Measurements from ENCODE around the gene SPATA21. TPM values are rescaled to one million over a fixed set of nuclear protein-coding genes. Genes with fewer than 3 reads are reported as not detected.
A peak's percentile ranks its signal among the peaks of the same experiment; 100 is the strongest.

SPATA21 gene
- total and polyA plus RNA-seq, 3 experiments from 2014 or later, result not detected

DNA sequence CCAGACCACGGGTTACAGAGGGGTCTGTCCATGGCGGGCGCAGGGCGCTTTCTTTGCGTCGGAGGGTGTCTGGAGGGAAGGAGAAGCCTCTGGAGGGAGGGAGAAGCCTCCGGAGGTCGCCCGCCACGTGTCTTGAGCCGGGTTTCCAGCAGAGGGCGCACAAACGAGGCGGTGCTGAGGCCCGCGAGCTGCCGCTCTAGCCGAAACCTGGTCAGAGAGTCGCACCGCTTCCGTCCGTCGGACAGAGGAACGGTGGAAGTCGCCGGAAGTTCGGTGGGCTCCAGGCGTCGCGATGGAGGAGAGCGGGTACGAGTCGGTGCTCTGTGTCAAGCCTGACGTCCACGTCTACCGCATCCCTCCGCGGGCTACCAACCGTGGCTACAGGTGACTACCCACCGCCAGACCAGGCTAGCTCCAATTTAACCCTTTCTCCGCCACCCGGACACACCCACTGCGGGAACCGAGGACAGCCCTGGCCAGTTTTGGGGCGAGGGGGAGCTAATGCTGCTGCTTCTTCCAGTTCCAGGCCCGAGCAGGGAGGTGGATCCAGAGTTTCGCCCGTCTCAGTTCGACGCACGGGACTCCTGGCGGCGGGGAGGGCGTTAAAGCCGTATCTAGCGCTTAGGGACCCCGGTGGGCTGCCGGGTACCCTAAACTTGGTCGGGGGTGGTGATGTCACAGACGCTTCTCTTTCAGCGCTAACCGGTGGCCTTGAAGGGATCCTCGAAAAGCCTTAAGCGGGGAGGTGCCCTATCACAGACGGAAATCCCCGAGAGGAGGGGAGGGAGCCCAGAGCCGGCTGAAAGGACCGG lies 3.5 kb upstream of the SPATA21 start, which contains the start of gene NECAP2:
Gene NECAP2 (plus strand): TSS at position 255 of the 812 bp plus-strand sequence. CDS start 38 bp downstream, at position 293.
- Mint-ChIP-seq H3K27ac (peak within 1 kb of the TSS; percentile 90 to 99 (median 96)), H3K4me3 (peak within 1 kb of the TSS; percentile 93 to 98 (median 95)), H3K4me1 (peaks cover 33 to 48% (median 35%) of the 10 kb centered on the region in 3 donors), H3K36me3 (peaks cover 4 to 40% (median 5%) of the 10 kb centered on the region in 3 donors), H3K27me3 (no peaks in the 10 kb centered on the region), H3K9me3 (no peaks in the 10 kb centered on the region)
- Histone ChIP-seq H3K27ac (ENCODE audit: low read depth, low read length) (peak within 1 kb of the TSS; percentile 98), H3K9me3 (ENCODE audit: low read length) (no peaks in the 10 kb centered on the region), H3K4me3 (ENCODE audit: low read length) (peak within 1 kb of the TSS; percentile 87), H3K36me3 (ENCODE audit: insufficient read depth, low read length) (peaks cover 31% of the 10 kb centered on the region), H3K4me1 (ENCODE audit: insufficient read depth, low read length) (peaks cover 36% of the 10 kb centered on the region), H3K27me3 (ENCODE audit: insufficient read depth, low read length, poor library complexity, severe bottlenecking) (no peaks in the 10 kb centered on the region)
- ChIA-PET CTCF (interaction anchor here (0.8 to 3.0 kb wide), 11 partner anchors 9 to 88 kb away, joined by 3 to 16 read pairs (median 4); partner anchors contain the start of gene FBXO42), POLR2A (interaction anchor here (1.1 to 2.0 kb wide), 4 partner anchors 20 to 73 kb away, joined by 3 to 10 read pairs (median 6); partner anchors contain the start of gene SZRD1)
- peak; percentile 86 to 93 (median 88) for DNase-seq

DNA sequence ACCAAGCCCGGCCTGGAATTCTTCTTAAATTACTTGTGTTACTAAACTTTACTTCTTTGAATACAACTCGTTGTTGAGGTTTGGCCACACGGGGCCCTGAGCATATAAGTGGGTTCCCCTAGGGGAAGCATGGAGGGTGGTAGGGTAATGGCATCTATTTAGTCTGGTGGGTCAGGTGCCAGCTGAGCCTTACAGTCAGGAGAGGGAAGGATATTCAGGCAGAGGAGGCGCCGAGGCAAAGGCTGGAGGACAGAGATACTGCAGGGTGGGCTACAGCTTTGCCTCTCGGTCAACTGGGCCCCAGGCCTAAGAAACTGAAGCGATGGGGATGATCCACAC lies 2.9 kb upstream of the SPATA21 start:
- Histone ChIP-seq H3K27ac (ENCODE audit: low read depth, low read length) (peak overlapping the region; percentile 98), H3K27me3 (ENCODE audit: insufficient read depth, low read length, poor library complexity, severe bottlenecking) (no peaks in the 10 kb centered on the region), H3K4me1 (ENCODE audit: insufficient read depth, low read length) (peaks cover 36% of the 10 kb centered on the region), H3K4me3 (ENCODE audit: low read length) (peak overlapping the region; percentile 87), H3K9me3 (ENCODE audit: low read length) (no peaks in the 10 kb centered on the region), H3K36me3 (ENCODE audit: insufficient read depth, low read length) (peaks cover 25% of the 10 kb centered on the region)
- ChIA-PET CTCF (interaction anchor here (0.9 to 3.0 kb wide), 10 partner anchors 10 to 87 kb away, joined by 3 to 16 read pairs (median 4); partner anchors contain the start of gene FBXO42), POLR2A (interaction anchor here (0.7 to 2.0 kb wide), 4 partner anchors 19 to 76 kb away, joined by 4 to 10 read pairs (median 6); partner anchors contain the start of gene SZRD1)
- Mint-ChIP-seq H3K27me3 (no peaks in the 10 kb centered on the region), H3K27ac (peak overlapping the region; percentile 90 to 99 (median 96)), H3K4me3 (peak overlapping the region; percentile 93 to 98 (median 95)), H3K4me1 (peaks cover 33 to 46% (median 35%) of the 10 kb centered on the region in 3 donors), H3K9me3 (no peaks in the 10 kb centered on the region), H3K36me3 (peaks cover 4 to 36% (median 5%) of the 10 kb centered on the region in 3 donors)
- DNase-seq, result no peak

DNA sequence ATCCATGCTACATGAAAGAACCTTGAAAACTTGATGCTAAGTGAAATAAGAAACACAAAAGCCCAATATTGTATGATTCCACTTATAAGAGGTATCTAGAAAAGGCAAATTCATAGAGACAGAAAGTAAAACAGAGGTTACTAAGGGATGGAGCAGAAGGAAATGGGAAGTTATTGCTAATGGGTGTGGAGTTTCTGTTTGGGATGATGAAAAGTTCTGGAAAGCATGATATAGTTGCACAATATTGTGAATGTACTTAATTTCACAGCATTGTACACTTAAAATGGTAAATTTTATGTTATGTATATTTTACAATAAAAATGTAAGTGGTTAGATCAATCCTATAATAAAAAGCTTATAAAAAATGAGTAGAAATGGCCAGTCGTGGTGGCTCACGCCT lies 1.7 kb upstream of the SPATA21 start:
- POLR2A ChIA-PET, result no interaction called here
- H3K4me3 Mint-ChIP-seq, result peak overlapping the region in 6 of 7 donors; percentile 4 to 94 (median 78)

DNA sequence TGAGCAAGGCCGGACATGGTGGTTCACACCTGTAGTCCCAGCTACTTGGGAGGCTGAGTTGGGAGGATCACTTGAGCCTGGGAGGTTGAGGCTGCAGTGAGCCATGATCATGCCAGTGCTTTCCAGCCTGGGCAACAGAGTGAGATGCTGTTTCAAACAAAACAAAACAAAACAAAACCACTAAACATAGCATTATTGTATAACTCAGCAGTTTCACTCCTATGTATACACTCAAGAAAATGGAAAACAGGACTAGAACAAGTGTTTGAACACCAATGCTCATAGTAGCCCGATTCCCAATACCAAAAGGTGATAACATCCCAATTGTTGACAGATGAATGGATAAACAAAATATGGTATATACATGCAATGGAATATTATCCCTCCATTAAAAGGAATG lies 1.3 kb upstream of the SPATA21 start:
- POLR2A ChIA-PET, result no interaction called here
- Histone ChIP-seq H3K36me3 (ENCODE audit: insufficient read depth, low read length) (peaks cover 12% of the 10 kb centered on the region), H3K27ac (ENCODE audit: low read depth, low read length) (no peak overlapping the region), H3K9me3 (ENCODE audit: low read length) (no peaks in the 10 kb centered on the region), H3K27me3 (ENCODE audit: insufficient read depth, low read length, poor library complexity, severe bottlenecking) (no peaks in the 10 kb centered on the region), H3K4me3 (ENCODE audit: low read length) (no peak overlapping the region), H3K4me1 (ENCODE audit: insufficient read depth, low read length) (peaks cover 26% of the 10 kb centered on the region)
- Mint-ChIP-seq H3K27ac (peak overlapping the region in 1 of 8 donors; percentile 95), H3K27me3 (no peaks in the 10 kb centered on the region), H3K4me3 (peak overlapping the region in 2 of 7 donors; percentile 4 to 81), H3K9me3 (no peaks in the 10 kb centered on the region), H3K36me3 (peaks cover 0 to 20% (median 4%) of the 10 kb centered on the region in 3 donors), H3K4me1 (peaks cover 26 to 32% (median 31%) of the 10 kb centered on the region in 3 donors)
- CTCF ChIA-PET, result interaction anchor here (1.0 kb wide), 1 partner anchor 15 kb away, joined by 5 read pairs; no protein-coding TSS in a partner anchor
- no peak for DNase-seq

More for the DNA sequence above, 1.7 kb upstream of the SPATA21 start:
- H3K36me3 ChIP-seq (ENCODE audit: insufficient read depth, low read length), result peaks cover 16% of the 10 kb centered on the region
- H3K27me3 Mint-ChIP-seq, result no peaks in the 10 kb centered on the region
- no peak overlapping the region for H3K4me3 ChIP-seq (ENCODE audit: low read length)
- H3K9me3 ChIP-seq (ENCODE audit: low read length), result no peaks in the 10 kb centered on the region
- no peaks in the 10 kb centered on the region for H3K27me3 ChIP-seq (ENCODE audit: insufficient read depth, low read length, poor library complexity, severe bottlenecking)
- no peak for DNase-seq
- H3K4me1 ChIP-seq (ENCODE audit: insufficient read depth, low read length), result peaks cover 29% of the 10 kb centered on the region
- H3K27ac ChIP-seq (ENCODE audit: low read depth, low read length), result no peak overlapping the region
- peaks cover 28 to 36% (median 34%) of the 10 kb centered on the region in 3 donors for H3K4me1 Mint-ChIP-seq
- no peaks in the 10 kb centered on the region for H3K9me3 Mint-ChIP-seq
- H3K36me3 Mint-ChIP-seq, result peaks cover 0 to 24% (median 4%) of the 10 kb centered on the region in 3 donors
- CTCF ChIA-PET, result interaction anchor here (1.0 kb wide), 2 partner anchors 16 to 20 kb away, joined by 3 to 5 read pairs; no protein-coding TSS in a partner anchor
- H3K27ac Mint-ChIP-seq, result peak overlapping the region in 1 of 8 donors; percentile 95

DNA sequence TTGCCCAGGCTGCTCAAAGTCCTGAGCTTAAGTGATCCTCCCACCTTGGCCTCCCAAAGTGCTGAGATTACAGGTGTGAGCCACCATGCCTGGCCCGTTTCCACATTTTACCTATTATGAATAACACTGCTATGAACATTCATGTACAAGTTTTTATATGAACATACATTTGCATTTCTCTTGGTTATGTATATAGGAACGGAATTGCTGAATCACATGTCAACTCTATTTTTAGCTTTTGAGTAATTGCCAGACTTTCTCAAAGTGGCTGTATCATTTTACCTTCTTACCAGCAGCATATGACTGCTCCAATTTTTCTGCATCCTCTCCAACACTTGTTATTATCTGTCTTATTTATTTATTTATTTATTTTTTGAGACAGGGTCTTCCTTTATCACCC lies 2.7 kb downstream of the SPATA21 start:
- no peaks in the 10 kb centered on the region for H3K36me3 ChIP-seq (ENCODE audit: insufficient read depth, low read length)
- CTCF ChIA-PET, result interaction anchor here (0.6 kb wide), 1 partner anchor 55 kb away, joined by 3 read pairs; no protein-coding TSS in a partner anchor
- H3K27me3 ChIP-seq (ENCODE audit: insufficient read depth, low read length, poor library complexity, severe bottlenecking), result no peaks in the 10 kb centered on the region
- Mint-ChIP-seq H3K4me3 (no peak overlapping the region), H3K4me1 (peaks cover 0 to 2% (median 0%) of the 10 kb centered on the region in 3 donors), H3K27me3 (peaks cover 0 to 1% of the 10 kb centered on the region in 2 donors), H3K36me3 (no peaks in the 10 kb centered on the region), H3K9me3 (no peaks in the 10 kb centered on the region), H3K27ac (no peak overlapping the region)
- no peak for DNase-seq
- no peaks in the 10 kb centered on the region for H3K9me3 ChIP-seq (ENCODE audit: low read length)
- H3K4me3 ChIP-seq (ENCODE audit: low read length), result no peak overlapping the region
- no peaks in the 10 kb centered on the region for H3K4me1 ChIP-seq (ENCODE audit: insufficient read depth, low read length)
- POLR2A ChIA-PET, result no interaction called here
- no peak overlapping the region for H3K27ac ChIP-seq (ENCODE audit: low read depth, low read length)

DNA sequence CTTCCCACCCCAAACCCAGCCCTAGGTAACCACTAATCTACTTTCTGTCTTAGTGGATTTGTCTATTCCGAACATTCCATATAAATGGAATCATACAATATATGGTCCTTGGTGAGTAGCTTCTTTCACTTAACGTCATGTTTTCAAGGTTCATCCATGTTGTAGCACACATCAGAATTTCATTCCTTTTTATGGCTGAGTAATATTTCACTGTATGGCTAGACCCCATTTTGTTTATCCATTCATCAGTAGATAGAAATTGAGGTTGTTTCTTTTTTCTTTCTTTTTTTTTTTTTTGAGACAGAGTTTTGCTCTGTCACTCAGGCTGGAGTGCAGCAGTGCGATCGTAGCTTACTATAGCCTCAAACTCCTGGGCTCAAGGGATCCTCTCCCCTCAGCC lies 3.2 kb downstream of the SPATA21 start:
- CTCF ChIA-PET, result interaction anchor here (0.6 kb wide), 1 partner anchor 55 kb away, joined by 3 read pairs; no protein-coding TSS in a partner anchor
- H3K9me3 ChIP-seq (ENCODE audit: low read length), result no peaks in the 10 kb centered on the region
- no peak overlapping the region for H3K27ac ChIP-seq (ENCODE audit: low read depth, low read length)
- H3K27me3 ChIP-seq (ENCODE audit: insufficient read depth, low read length, poor library complexity, severe bottlenecking), result no peaks in the 10 kb centered on the region
- POLR2A ChIA-PET, result interaction anchor here (0.6 kb wide), 1 partner anchor 8 kb away, joined by 7 read pairs; no protein-coding TSS in a partner anchor
- H3K4me3 Mint-ChIP-seq, result no peak overlapping the region
- H3K36me3 ChIP-seq (ENCODE audit: insufficient read depth, low read length), result no peaks in the 10 kb centered on the region
- no peaks in the 10 kb centered on the region for H3K4me1 ChIP-seq (ENCODE audit: insufficient read depth, low read length)
- H3K9me3 Mint-ChIP-seq, result no peaks in the 10 kb centered on the region
- no peak overlapping the region for H3K27ac Mint-ChIP-seq
- peaks cover 0 to 1% of the 10 kb centered on the region in 2 donors for H3K27me3 Mint-ChIP-seq
- no peak overlapping the region for H3K4me3 ChIP-seq (ENCODE audit: low read length)
- H3K4me1 Mint-ChIP-seq, result peaks cover 0 to 2% (median 0%) of the 10 kb centered on the region in 3 donors
- no peak for DNase-seq
- no peaks in the 10 kb centered on the region for H3K36me3 Mint-ChIP-seq

DNA sequence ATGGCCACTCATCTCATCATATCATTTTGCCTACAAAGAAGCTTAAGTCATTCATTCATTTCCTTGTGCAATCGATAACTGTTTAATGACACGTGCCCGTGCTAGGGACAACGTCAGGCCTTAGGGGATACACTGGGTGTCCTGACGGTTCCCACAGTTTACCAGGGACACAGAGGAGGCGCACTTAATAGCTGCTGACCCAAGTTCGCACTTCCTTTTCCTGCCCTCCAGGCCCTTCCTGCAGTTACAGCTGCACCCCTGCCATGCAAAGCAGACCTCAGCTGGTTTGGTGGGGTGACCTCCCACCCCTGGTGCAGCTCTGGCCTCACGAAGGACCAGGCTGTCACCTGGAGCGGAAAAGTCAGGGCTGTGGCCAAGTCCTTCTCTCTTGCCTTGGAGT lies 4.2 kb downstream of the SPATA21 start:
- no peaks in the 10 kb centered on the region for H3K9me3 Mint-ChIP-seq
- Histone ChIP-seq H3K27ac (ENCODE audit: low read depth, low read length) (no peak overlapping the region), H3K27me3 (ENCODE audit: insufficient read depth, low read length, poor library complexity, severe bottlenecking) (no peaks in the 10 kb centered on the region), H3K36me3 (ENCODE audit: insufficient read depth, low read length) (no peaks in the 10 kb centered on the region), H3K4me1 (ENCODE audit: insufficient read depth, low read length) (no peaks in the 10 kb centered on the region), H3K4me3 (ENCODE audit: low read length) (no peak overlapping the region), H3K9me3 (ENCODE audit: low read length) (no peaks in the 10 kb centered on the region)
- H3K27me3 Mint-ChIP-seq, result peaks cover 0 to 1% of the 10 kb centered on the region in 2 donors
- no peaks in the 10 kb centered on the region for H3K36me3 Mint-ChIP-seq
- POLR2A ChIA-PET, result no interaction called here
- no peak overlapping the region for H3K4me3 Mint-ChIP-seq
- H3K4me1 Mint-ChIP-seq, result peaks cover 0 to 2% (median 0%) of the 10 kb centered on the region in 3 donors
- DNase-seq, result no peak
- no peak overlapping the region for H3K27ac Mint-ChIP-seq
- CTCF ChIA-PET, result interaction anchor here (1.0 kb wide), 1 partner anchor 14 kb away, joined by 3 read pairs; no protein-coding TSS in a partner anchor

DNA sequence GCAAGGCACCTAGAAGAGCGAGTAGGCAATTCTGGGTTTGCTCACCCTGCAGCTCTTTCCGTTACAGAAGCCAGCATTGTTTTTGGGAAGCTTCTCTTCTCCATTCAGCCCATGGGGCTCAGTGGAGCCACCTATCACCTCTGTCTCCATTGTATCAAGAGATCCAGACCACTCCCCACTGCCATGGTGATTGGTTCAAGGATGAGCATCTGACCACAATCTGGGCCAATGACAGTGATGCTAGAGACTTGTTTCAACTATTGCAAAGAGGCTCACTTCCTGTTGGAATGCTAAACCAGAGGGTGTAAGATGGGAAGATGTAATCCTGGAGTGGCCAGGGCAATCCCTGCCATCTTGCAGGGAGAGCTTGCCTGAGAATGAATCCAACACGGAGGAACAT lies 6.6 kb downstream of the SPATA21 start:
- ChIA-PET CTCF (no interaction called here), POLR2A (no interaction called here)
- Mint-ChIP-seq H3K4me3 (no peak overlapping the region), H3K27me3 (peaks cover 0 to 1% of the 10 kb centered on the region in 2 donors), H3K4me1 (peaks cover 0 to 2% (median 0%) of the 10 kb centered on the region in 3 donors), H3K9me3 (no peaks in the 10 kb centered on the region), H3K36me3 (no peaks in the 10 kb centered on the region), H3K27ac (no peak overlapping the region)
- H3K4me3 ChIP-seq (ENCODE audit: low read length), result no peak overlapping the region
- H3K27me3 ChIP-seq (ENCODE audit: insufficient read depth, low read length, poor library complexity, severe bottlenecking), result no peaks in the 10 kb centered on the region
- H3K9me3 ChIP-seq (ENCODE audit: low read length), result no peaks in the 10 kb centered on the region
- H3K4me1 ChIP-seq (ENCODE audit: insufficient read depth, low read length), result no peaks in the 10 kb centered on the region
- H3K27ac ChIP-seq (ENCODE audit: low read depth, low read length), result no peak overlapping the region
- DNase-seq, result no peak
- H3K36me3 ChIP-seq (ENCODE audit: insufficient read depth, low read length), result no peaks in the 10 kb centered on the region
